HEK293 (cell line): ENCODE data around the gene SPEM1.

Experiments
- GLIS2 ChIP-seq: fragments of 450-650 bp; formaldehyde crosslinking; IDR thresholded peaks from 2 replicates; pipeline ENCODE4 v1.5.1; 2016; ENCODE audit warnings: missing biosample characterization, missing genetic modification characterization
- TCF7L2 ChIP-seq: IDR thresholded peaks from 2 replicates; pipeline ENCODE4 v1.6.1; 2011; ENCODE audit warnings: low read depth, mild to moderate bottlenecking, inconsistent platforms, low read length, moderate library complexity, borderline replicate concordance
- YY1 ChIP-seq: fragments of 450-650 bp; formaldehyde crosslinking; IDR thresholded peaks from 2 replicates; pipeline ENCODE4 v1.5.1; 2018; ENCODE audit warnings: missing biosample characterization, missing genetic modification characterization
- ZEB2 ChIP-seq: fragments of 450-650 bp; formaldehyde crosslinking; IDR thresholded peaks from 2 replicates; pipeline ENCODE4 v1.5.1; 2016; ENCODE audit warnings: missing biosample characterization, missing genetic modification characterization
- ZNF133 ChIP-seq: fragments of 450-650 bp; formaldehyde crosslinking; IDR thresholded peaks from 2 replicates; pipeline ENCODE4 v1.5.1; 2016; ENCODE audit warnings: missing biosample characterization, missing genetic modification characterization
- ZNF169 ChIP-seq: fragments of 450-650 bp; formaldehyde crosslinking; IDR thresholded peaks from 2 replicates; pipeline ENCODE4 v1.5.1; 2016; ENCODE audit warnings: missing biosample characterization, missing genetic modification characterization
- ZNF175 ChIP-seq: fragments of 450-650 bp; formaldehyde crosslinking; IDR thresholded peaks from 2 replicates; pipeline ENCODE4 v1.5.1; 2016; ENCODE audit warnings: missing biosample characterization, missing genetic modification characterization
- ZNF221 ChIP-seq: fragments of 450-650 bp; formaldehyde crosslinking; IDR thresholded peaks from 2 replicates; pipeline ENCODE4 v1.5.1; 2017; ENCODE audit warnings: missing biosample characterization, missing genetic modification characterization, borderline replicate concordance
- ZNF518A ChIP-seq: fragments of 450-650 bp; formaldehyde crosslinking; conservative IDR thresholded peaks from 2 replicates; pipeline ENCODE4 v1.5.1; 2016; ENCODE audit warnings: low read depth, missing biosample characterization, missing genetic modification characterization
- TF ChIP-seq, protein P1 (sequence below): fragments of 450-650 bp; formaldehyde crosslinking; IDR thresholded peaks from 2 replicates; pipeline ENCODE4 v1.5.1; 2016; ENCODE audit warnings: missing biosample characterization, missing genetic modification characterization
- TF ChIP-seq, protein P2 (sequence below): fragments of 450-650 bp; formaldehyde crosslinking; IDR thresholded peaks from 2 replicates; pipeline ENCODE4 v1.5.1; 2016; ENCODE audit warnings: missing biosample characterization, missing genetic modification characterization

DNA sequence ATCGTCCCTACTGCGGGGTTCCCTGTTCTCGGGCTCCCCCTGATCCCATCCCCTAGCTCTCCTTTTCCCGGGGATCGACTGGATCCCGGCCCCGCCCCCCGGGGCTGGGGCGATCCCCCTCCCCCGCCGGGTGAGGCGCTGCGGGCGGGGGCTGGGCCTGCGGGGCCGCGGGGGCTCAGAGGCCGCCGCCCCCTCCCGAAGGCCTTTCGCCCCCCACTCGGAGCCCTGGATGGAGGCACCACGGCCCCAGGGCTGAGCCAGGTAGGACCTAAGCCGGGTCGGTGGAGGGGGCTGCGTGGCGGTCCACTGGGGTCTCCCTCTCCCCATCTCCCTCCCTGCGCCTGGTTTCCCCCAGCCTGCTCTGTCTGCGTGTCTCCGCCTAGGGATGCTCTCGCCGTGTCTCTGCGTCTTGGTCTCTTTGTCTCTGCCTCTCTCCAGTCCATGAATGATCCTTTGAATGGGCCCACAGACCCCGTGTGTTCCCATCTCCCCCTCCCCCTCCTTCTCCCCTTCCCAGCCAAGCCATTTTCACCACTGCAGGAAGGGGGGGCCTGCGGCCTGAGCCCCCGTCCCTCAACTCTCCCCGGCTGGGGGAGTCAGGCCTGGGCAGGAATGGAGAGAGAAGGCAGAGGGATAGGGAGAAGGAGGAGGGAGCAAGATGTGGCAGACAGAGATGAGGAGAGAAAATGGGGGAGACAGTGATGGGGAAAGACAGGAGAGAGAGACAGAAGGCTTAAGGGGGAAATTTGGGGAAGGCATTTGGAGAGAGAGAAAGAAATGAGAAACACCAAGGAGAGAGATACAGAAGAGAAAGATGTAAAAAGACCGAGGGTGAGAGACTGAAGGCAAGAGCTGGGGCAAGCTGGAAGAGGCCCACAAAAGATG, 14.5 kb upstream of the SPEM1 start:
- TF ChIP-seq ZNF169 (tag by site-specific recombination) (no peak), YY1 (tag by site-specific recombination) (no peak), ZNF221 (tag by site-specific recombination) (no peak), TCF7L2 (no peak), ZNF518A (tag by site-specific recombination) (no peak), ZEB2 (tag by site-specific recombination) (no peak), ZNF133 (tag by site-specific recombination) (no peak), ZNF175 (no peak), GLIS2 (peak; percentile 21; the same call in 1 of the 2 replicates)
- TF ChIP-seq, protein P1, sequence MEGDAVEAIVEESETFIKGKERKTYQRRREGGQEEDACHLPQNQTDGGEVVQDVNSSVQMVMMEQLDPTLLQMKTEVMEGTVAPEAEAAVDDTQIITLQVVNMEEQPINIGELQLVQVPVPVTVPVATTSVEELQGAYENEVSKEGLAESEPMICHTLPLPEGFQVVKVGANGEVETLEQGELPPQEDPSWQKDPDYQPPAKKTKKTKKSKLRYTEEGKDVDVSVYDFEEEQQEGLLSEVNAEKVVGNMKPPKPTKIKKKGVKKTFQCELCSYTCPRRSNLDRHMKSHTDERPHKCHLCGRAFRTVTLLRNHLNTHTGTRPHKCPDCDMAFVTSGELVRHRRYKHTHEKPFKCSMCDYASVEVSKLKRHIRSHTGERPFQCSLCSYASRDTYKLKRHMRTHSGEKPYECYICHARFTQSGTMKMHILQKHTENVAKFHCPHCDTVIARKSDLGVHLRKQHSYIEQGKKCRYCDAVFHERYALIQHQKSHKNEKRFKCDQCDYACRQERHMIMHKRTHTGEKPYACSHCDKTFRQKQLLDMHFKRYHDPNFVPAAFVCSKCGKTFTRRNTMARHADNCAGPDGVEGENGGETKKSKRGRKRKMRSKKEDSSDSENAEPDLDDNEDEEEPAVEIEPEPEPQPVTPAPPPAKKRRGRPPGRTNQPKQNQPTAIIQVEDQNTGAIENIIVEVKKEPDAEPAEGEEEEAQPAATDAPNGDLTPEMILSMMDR: no peak
- TF ChIP-seq, protein P2, sequence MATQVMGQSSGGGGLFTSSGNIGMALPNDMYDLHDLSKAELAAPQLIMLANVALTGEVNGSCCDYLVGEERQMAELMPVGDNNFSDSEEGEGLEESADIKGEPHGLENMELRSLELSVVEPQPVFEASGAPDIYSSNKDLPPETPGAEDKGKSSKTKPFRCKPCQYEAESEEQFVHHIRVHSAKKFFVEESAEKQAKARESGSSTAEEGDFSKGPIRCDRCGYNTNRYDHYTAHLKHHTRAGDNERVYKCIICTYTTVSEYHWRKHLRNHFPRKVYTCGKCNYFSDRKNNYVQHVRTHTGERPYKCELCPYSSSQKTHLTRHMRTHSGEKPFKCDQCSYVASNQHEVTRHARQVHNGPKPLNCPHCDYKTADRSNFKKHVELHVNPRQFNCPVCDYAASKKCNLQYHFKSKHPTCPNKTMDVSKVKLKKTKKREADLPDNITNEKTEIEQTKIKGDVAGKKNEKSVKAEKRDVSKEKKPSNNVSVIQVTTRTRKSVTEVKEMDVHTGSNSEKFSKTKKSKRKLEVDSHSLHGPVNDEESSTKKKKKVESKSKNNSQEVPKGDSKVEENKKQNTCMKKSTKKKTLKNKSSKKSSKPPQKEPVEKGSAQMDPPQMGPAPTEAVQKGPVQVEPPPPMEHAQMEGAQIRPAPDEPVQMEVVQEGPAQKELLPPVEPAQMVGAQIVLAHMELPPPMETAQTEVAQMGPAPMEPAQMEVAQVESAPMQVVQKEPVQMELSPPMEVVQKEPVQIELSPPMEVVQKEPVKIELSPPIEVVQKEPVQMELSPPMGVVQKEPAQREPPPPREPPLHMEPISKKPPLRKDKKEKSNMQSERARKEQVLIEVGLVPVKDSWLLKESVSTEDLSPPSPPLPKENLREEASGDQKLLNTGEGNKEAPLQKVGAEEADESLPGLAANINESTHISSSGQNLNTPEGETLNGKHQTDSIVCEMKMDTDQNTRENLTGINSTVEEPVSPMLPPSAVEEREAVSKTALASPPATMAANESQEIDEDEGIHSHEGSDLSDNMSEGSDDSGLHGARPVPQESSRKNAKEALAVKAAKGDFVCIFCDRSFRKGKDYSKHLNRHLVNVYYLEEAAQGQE (tag by site-specific recombination): no peak
